Activated CD4-positive, CD25-positive, alpha-beta regulatory T cell treated with anti-CD3 and anti-CD28 coated beads, Interleukin-2, amount 50 U/mL, for 16 hours (primary cell): ENCODE measurements around the gene ZNF423.

Experiments
- DNase-seq: peaks from one replicate; pipeline ENCODE4 v3.0.0-alpha.2; 2020; ENCODE audit warnings: low read depth, low spot score

The ZNF423 gene

GRCh38 chr16:49826515-49826914 is 29.4 kb downstream of the ZNF423 start:
- no peak for DNase-seq

- no peak for DNase-seq
These were observed 30.9 kb downstream of the ZNF423 start for GRCh38 chr16:49825041-49825440.

DNA sequence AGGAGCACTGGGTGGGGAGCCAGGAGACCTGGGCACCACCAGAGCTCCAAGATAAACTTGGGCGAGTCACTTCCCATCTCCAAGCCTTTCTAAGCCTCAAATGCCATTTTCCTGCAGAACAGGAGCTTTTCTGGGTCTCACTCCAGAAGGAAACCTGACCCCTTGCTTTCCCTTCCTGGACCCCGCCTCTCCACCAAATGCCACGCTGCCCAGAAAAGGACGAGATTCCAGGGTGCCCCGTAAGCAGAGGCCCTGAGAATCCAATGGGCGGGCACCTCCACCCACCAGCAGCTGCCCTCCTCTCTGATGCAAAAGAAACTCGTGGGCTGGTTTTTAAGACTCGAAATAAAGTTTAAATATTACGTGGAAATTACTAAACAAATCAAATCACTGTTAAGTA is 31.3 kb downstream of the ZNF423 start:
- no peak for DNase-seq

DNA sequence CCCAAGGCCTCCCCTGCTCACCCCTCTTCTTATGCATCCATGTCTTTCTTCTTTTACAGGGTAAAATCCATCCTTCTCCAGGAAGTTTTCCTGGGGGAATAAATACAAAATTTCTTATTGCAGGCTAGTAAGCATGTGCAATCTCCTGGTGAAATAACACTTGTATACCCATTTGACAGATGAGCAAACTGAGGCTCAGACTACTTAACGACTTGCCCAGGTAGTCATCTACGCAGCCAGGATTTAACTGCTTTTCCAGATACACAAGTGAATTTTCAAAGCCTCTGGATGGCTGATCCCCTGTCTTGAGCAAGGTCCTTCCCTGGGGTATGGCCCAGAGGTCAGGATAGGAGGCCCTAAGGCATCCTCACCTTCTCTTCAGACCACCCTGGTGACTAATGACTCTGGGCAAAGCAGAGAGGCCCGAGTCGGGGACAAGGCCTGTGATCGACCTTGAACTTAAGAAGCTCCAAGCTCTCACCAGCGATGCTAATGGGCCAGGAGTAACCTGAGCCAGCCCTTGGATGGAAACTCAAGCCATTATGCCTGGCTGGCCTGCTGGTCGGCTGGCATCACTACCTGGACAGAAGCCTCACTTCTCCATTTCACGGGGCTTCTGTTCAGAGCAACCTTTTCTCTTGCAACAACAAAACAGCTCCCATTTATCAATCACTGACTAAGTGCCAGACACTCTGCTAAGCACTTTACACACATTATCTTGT is 33.1 kb downstream of the ZNF423 start:
- no peak for DNase-seq

GRCh38 chr16:49821614-49822282 is 34.2 kb downstream of the ZNF423 start:
- no peak for DNase-seq

- DNase-seq: no peak
These were observed 34.8 kb downstream of the ZNF423 start for GRCh38 chr16:49821156-49821555.

DNA sequence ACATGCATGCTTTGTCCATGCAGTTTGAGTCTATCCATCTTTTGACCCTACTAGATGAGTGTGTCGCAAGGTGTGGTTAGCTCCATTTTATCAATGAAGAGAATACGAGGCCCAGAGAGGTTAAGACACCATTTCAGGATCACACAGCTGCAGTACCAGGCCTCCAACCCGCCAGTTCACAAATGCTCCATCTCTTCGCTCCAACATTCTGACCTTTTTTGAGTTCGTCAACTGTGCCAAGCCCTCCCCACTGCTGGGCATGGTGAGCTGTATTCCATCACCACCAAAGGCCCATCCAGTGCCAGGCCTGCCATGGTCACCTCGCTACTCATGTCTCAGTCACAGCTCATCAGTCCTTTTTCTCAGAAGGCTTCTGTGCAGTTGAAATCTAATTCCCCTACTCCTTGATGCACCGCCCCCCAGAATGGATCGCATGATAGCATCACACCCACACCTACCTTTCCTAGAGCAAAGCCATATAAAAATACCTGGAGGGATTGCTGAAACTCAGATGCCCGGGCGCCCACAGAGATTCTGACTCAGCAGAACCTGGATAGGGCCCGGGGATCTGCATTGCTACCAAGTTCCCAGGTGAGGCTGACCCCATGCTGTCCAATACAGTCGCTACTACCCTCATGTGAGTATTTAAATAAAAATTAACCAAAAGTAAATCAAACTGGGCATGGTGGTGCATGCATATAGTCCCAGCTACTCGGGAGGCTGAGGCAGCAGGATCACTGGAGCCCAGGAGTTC is 38.0 kb downstream of the ZNF423 start:
- DNase-seq: no peak

GRCh38 chr16:49816875-49817274 is 39.0 kb downstream of the ZNF423 start:
- DNase-seq: no peak

- DNase-seq: no peak
These were observed 44.1 kb downstream of the ZNF423 start for GRCh38 chr16:49811644-49812334.

- DNase-seq: no peak
These were observed 45.1 kb downstream of the ZNF423 start for GRCh38 chr16:49810831-49811230.

DNA sequence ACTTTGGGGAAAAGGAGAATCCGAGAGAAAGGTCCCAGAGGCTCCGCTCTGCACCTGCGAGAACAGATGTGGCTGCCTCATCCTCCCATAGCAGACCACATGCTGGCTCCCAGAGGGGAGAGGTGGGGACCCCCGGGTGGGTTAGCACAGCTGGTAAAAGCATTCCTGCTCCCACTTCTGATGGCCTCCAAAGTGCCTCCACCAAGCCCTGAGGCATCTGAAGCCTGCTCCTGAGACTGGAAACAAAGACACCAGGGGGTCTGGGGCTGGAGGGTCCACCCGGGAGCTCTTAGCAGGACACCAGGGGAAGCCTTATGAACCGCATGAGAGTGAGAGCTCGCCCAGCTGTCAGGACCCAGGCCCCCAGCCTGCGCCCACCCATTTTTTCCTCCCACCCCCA is 46.4 kb downstream of the ZNF423 start:
- DNase-seq: no peak

GRCh38 chr16:49809062-49809461 is 46.9 kb downstream of the ZNF423 start:
- no peak for DNase-seq

DNA sequence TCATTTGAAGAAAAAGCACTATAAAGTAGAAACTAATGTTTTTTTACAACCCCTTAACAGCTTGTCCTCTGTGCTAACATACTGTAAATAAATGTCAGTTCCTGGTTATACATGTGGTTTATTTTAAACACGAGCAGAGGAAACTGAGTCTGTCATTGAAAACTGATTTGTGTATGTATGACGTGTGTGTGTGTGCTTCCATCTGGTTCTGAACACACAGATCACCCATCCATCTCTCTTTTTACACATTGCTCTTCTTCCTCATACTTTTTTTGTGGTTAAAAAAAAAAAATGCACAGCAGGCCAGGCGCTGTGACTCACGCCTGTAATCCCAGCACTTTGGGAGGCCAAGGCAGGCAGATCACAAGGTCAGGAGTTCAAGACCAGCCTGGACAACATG is 49.5 kb downstream of the ZNF423 start:
- no peak for DNase-seq

GRCh38 chr16:49801290-49801689 is 54.6 kb downstream of the ZNF423 start:
- DNase-seq: no peak

GRCh38 chr16:49800876-49801275 is 55.0 kb downstream of the ZNF423 start:
- DNase-seq: no peak

- DNase-seq: no peak
These were observed 55.5 kb downstream of the ZNF423 start for GRCh38 chr16:49800441-49800840.

- no peak for DNase-seq
These were observed 56.7 kb downstream of the ZNF423 start for GRCh38 chr16:49799172-49799571.

- no peak for DNase-seq
These were observed 60.4 kb downstream of the ZNF423 start for GRCh38 chr16:49795513-49795912.

DNA sequence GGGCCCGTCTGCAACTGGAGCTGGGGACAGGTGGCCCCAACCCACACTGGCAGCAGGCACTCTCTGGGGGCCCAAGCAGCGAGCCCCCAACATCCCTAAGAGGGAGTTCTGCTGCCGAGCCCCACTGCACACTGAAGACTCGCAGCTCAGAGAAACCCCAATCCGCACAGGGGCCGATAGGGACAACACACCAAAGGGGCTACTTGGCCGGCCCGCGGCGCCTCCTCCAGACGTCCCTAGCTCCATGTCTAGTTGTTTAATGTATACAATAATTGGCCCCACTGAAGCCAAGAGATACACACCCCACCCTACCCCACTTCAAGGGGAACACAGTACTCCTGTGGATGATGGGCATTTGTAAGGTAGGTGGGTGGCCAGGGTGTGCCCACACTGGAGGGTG is 62.7 kb downstream of the ZNF423 start:
- no peak for DNase-seq

DNA sequence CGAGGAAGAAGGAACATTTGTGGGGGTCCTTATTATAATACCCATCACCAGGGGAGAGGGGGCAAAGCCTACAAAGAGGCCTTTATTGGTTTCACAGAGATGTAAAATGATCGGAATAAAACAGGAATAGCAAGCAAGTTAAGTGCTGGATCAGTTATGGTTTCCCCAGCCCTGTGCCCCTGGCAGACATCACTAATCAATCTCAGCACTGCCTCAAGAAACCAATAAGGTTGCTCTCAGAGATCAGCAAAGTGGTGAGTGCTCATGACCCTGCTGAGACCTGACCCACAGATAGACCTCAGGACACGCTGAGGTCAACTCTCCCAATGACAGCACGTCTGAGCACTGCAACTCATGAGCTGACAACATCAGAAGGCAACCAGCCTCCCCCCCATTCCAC is 66.3 kb downstream of the ZNF423 start:
- no peak for DNase-seq

DNA sequence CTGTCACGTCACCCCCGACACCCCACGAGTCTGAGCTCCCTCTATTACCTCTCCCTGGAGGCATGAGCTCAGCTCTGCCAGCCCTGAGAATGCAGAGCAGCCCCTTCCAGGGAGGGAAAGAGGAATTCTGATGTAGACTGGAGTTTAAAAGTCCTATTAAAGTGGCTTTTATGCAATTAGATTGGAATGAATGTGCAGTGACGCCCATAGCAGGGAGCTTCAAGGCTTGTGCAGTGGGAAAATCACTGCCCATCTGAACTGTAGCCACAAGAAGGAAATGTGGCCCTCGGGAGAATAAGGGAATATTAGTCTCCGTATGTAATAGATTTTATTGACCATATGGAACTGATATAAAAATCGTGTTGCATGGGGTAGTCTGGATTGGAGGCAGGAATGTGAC is 66.9 kb downstream of the ZNF423 start:
- DNase-seq: no peak

GRCh38 chr16:49788572-49788971 is 67.3 kb downstream of the ZNF423 start:
- no peak for DNase-seq
